Hematopoietic multipotent progenitor cell treated with erythropoietin and hydrocortisone succinate and interleukin-3 and kit ligand, for 6 days (in vitro differentiated cells): ENCODE measurements around the gene VWA3A.
"Not testable (repeated sequence)": the region's sequence is repeated elsewhere in the genome, so short reads cannot be mapped to it uniquely, and the experiment has no call there.

ENCODE experiments used
- DNase-seq: peaks from one replicate; pipeline ENCODE4 v3.0.0-alpha.2; 2015

Gene VWA3A

GRCh38 chr16:22188267-22188594, 95.9 kb downstream of the VWA3A start:
- no peak for DNase-seq

- peak; percentile 90 for DNase-seq
Measured at GRCh38 chr16:22188595-22189442, 96.5 kb downstream of the VWA3A start.

- DNase-seq = peak; percentile 61
Measured at GRCh38 chr16:22189473-22190080, 97.2 kb downstream of the VWA3A start.

- DNase-seq = peak; percentile 44
Measured at GRCh38 chr16:22190081-22190775, 97.9 kb downstream of the VWA3A start.

GRCh38 chr16:22190776-22191531, 98.6 kb downstream of the VWA3A start:
- peak; percentile 100 for DNase-seq

GRCh38 chr16:22191532-22192260, 99.4 kb downstream of the VWA3A start:
- peak; percentile 71 for DNase-seq

GRCh38 chr16:22192261-22193062, 100.1 kb downstream of the VWA3A start:
- DNase-seq = peak; percentile 98

GRCh38 chr16:22193063-22193411, 100.7 kb downstream of the VWA3A start:
- no peak for DNase-seq

GRCh38 chr16:22194707-22195444, 102.5 kb downstream of the VWA3A start:
- no peak for DNase-seq

- DNase-seq = no peak
Measured at GRCh38 chr16:22195445-22195694, 103.0 kb downstream of the VWA3A start.

GRCh38 chr16:22195695-22196558, 103.6 kb downstream of the VWA3A start:
- peak; percentile 91 for DNase-seq

GRCh38 chr16:22196559-22197168, 104.3 kb downstream of the VWA3A start:
- not testable (repeated sequence) for DNase-seq

GRCh38 chr16:22198547-22199293, 106.4 kb downstream of the VWA3A start:
- DNase-seq = peak; percentile 33

- DNase-seq = no peak
Measured at GRCh38 chr16:22202261-22202637, 109.9 kb downstream of the VWA3A start.

GRCh38 chr16:22203091-22203490, 110.8 kb downstream of the VWA3A start:
- no peak for DNase-seq

- DNase-seq = no peak
Measured at GRCh38 chr16:22204091-22204655, 111.8 kb downstream of the VWA3A start.

- no peak for DNase-seq
Measured at GRCh38 chr16:22205577-22206012, 113.3 kb downstream of the VWA3A start.

GRCh38 chr16:22206013-22206841, 113.9 kb downstream of the VWA3A start, which contains the start of gene EEF2K:
TSS of gene EEF2K (plus strand) at chr16:22206278. CDS start at chr16:22225730, 19,452 bp downstream.
- DNase-seq = peak; percentile 98
